GM18505 (cell line): ENCODE measurements around the gene IQSEC1.
"Not testable (repeated sequence)": the region's sequence is repeated elsewhere in the genome, so short reads cannot be mapped to it uniquely, and the experiment has no call there.

ENCODE experiments used
- ATAC-seq: cut with Tn5 transposase; IDR thresholded peaks from one replicate; pipeline ENCODE4 v1.9.1; 2021; ENCODE audit not compliant: unreplicated experiment
- POLR2A ChIP-seq: IDR thresholded peaks from 4 replicates; pipeline ENCODE4 v1.6.1; 2011; ENCODE audit warnings: borderline replicate concordance; ENCODE audit not compliant: insufficient read depth, insufficient read length; ENCODE audit errors: extremely low read depth

IQSEC1 gene

DNA sequence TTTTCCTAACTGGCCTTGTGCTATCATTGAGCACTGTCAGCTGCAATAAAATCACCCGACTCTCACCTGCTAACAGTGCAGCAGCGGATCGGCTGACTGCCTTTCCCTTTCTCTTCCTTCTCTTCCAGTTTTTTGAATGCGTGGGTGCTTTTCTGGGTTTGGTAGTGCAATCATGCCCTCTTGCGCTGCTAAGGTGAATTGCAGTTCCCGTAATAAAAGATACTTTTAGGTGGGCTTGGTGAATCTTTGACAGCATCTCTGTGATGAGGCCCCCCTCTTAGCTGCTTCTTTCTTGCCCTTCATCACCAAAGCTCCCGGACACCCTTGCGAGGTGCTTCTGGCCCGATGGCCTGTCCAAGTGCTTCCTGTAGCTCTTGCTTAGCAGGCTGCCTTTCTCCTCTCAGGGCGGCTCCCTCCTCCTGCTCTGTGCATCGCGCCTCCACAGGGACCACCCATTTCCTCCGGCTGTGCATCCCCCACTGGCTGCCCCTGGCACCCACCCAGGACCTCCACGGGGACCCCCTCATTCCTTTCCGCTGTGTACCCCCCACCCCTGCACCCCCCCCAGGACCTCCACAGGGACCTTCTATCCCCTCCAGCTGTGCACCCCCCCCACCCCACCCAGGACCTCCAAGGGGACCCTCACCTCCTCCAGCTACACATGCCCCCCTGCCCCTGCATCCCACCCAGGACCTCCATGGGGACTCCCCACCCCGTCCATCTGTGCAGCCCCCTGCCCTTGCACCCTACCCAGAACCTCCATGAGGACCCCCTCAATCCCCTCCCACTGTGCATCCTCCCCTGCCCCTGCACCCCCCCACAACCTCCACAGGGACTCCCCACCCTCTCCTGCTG, 181.0 kb downstream of the IQSEC1 start:
- TF ChIP-seq POLR2A, result no peak
- no peak for ATAC-seq

DNA sequence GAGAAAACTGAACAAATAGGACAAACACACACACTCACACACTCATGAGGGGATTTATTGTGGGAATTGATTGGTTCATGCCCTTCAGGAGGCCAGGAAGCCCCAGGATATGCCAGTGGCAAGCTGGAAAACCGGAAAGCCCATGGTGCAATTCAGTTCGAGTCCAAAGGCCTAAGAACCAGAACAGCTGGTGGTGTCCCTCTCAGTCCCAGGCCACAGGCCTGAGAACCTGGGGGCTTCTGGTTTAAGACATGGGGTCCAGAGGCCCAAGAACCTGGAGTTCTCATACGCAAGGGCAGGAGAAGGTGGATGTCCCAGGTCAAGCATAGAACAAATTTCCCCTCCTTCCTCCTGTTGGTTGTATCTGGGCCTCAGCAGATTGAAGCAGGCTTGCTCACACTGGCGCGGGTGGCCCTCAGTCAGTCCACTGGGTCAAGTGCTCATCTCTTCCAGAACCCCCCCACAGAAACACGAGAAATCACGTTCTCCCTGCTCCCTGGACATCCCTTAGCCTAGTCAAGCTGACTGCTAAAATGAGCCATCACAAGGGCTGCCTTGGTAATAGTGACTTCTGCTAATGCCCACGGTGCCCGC, 181.7 kb downstream of the IQSEC1 start:
- ATAC-seq, result no peak
- no peak for TF ChIP-seq POLR2A

DNA sequence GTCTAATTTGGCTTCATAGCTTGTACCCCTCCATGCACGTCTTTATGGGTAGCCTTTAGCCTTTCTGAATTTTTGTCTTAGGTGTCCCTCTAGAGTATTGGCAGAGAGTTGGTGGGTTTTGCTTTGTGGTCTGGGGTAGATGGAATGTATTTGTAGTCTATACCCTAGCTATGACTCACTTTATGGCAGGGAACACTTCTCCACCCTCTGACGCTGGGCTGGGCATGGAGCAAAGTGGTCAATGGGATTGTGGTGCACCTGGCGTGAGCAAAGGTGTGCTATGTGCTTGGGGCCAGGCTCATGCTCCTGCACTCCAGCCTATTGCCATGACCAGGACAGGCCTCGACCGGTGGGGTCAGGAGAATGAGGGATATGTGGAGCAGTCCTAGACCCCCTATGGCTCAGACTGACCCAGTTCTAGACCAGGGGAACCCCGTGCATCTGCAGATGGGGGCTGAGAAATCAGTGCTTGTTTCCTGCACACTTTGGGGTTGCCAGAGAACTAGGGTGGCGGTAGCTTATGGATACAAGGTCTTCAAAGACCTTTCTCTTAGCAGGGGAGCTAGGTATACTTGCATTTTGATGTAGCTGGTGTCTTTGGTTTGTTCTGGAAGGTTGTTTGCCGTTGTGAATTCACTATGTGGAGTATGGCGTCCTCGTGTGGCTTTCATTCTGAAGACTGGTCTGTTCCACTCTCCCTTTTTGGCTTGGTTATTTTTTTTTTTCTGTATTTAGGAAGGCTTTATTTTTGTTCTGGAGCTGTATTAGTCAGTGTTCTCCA, 182.4 kb downstream of the IQSEC1 start:
- ATAC-seq, result no peak
- no peak for TF ChIP-seq POLR2A

DNA sequence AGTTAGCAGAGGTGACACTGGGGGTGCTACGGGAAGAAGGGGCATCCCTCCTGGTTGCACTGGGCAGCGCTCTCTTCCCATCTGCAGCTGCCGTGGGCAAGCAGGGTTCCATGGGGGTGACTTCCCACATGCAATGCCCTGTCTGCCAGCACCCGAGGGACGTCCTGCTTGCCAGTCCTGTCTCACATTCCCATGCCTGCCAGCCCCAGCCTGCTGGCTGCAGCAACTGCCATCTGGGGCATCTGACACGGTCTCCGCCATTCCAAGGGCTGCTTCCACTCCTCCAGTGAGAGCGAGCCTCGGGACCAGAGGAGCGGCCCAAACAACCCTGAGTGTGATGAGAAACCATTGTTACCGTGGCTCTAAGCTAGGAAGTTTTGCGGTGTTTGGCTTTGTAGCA, 186.5 kb downstream of the IQSEC1 start:
- TF ChIP-seq POLR2A, result no peak
- no peak for ATAC-seq

DNA sequence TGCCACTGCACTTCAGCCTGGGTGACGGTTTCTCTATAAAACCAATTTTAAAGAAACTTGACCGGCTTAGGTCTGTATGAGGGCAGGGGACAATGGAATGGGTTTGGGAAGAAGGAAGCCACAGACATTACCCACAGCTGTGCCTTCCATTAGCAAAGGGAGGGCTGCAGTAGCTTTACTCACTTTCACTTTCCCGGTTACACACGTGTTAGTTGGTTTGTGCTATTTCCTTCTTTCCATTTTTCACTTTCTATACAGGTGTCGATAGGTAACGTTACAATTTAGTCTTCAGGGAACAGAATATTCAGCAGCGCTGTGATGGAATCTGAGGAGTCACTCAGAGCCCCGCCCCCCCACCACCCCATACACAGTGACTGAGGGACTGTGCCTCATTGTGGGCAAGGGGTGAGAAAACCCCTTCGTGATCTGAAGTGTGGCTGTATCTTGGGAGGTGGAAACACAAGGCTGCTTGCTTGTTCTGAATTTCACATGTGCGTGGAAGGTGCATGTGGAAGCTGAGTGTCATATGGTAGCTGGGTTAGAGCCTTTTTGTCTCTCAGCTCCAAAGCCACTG, 187.0 kb downstream of the IQSEC1 start:
- TF ChIP-seq POLR2A, result no peak
- peak; percentile 49 for ATAC-seq

DNA sequence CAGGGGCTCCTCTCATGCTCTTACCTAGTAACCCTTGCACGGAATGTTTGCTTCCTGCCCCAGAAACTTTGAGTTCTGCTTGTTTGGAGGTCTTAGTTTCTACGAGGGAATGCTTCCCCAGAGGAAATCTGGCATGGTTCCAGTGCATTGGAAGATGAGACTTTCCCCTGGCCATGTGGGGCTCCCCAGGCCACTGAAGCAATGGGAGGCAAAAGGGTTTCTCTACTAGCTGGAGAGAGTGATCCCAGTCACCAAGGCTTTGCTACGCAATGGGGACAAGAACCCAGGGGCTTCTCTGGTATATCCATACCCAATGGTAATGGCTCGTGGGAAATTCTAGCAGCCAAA, 187.7 kb downstream of the IQSEC1 start:
- ATAC-seq, result no peak
- TF ChIP-seq POLR2A, result no peak

DNA sequence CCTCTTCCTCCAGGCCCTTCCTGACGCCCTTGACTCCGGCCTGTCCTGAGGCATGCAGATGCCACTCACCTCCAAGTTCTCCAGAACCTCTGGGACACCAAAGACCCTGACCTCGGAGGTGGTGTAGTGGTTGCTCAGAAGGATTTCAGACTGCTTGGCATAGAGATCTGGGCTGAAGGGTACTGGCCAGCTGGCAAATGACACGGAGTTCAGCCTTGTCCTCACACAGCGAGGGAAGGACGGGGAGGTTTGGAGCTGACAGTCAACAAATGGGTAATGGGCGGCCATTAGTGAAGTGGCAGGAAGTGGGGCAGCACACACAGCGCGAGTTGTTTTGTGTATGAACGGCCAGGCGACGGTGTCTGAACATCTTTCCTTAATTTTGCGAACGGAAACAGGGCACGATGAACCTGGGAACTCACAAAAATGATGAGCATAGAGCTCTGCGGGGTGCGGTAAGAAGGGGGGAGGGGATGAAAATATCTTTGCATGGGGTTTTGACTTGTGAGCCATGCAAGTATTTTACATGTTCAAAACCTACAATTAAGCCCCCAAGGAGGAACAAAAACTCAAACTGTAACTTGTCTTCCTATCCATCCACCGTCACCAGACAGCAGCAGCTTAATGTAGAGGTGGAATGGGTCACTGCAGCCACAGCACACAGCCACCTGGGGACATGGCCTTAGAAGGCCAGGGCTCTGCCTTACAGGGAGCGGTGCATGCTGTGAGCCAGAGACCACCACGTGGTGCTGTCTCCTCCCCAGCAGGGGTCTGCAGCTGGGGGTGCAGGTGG, 188.2 kb downstream of the IQSEC1 start:
- peak; percentile 44 for ATAC-seq
- peak; percentile 14 for TF ChIP-seq POLR2A

DNA sequence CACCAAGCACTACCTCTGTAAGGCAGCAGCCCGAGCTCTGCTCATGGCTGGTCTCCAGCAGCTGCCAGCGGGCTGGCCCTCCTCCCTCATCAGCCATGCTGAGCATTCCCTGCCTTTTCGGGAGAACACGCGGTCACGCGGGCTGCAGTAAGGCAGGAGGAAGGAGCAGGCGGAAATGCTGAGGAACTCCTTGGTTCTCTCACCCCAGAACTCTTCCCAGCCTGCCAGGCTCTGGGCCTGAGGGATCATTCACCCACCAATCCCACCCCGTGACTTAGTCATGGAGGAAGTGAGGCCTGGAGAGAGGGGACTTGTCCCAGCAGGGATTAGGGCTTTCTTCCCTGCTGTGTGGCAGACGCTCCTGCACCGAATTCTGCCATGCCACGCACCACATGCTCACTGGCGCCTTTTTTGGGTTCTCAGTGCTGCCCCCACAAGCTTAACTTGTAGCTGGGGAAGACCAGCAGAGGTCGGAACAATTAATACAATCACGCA, 189.0 kb downstream of the IQSEC1 start:
- ATAC-seq, result no peak
- no peak for TF ChIP-seq POLR2A

DNA sequence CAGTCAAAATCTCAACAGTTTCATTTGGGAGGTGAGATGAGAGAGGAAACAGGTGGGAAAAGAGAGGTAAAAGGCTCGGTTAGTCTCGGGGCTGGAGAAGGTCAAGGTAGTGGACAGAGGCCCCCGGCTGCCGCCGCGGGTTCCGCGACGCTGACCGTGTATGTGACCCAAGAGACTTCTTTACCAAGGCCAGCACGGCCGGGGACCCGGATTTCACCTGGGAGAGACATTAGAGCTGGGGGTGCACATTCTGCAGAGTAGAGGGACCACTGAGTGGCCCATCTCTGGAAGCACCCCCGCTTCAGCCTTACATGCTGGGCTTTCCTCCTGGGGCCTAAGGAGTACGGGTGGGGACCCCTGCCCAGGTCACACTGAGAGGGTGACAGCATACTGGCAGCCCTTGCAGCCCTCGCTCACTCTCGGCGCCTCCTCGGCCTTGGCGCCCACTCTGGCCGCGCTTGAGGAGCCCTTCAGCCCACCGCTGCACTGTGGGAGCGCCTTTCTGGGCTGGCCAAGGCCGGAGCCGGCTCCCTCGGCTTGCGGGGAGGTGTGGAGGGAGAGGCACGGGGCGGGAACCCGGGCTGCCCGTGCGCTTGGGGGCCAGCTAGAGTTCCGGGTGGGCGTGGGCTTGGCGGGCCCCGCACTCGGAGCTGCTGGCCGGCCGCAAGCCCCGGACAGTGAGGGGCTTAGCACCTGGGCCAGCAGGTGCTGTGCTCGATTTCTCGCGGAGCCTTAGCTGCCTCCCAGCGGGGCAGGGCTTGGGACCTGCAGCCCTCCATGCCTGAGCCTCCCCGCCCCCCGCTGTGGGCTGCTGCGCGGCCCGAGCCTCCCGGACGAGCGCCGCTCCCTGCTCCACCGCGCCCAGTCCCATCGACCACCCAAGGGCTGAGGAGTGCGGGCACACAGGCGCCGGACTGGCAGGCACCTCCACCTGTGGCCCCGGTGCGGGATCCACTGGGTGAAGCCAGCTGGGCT, 190.6 kb downstream of the IQSEC1 start:
- ATAC-seq, result no peak
- TF ChIP-seq POLR2A, result no peak

DNA sequence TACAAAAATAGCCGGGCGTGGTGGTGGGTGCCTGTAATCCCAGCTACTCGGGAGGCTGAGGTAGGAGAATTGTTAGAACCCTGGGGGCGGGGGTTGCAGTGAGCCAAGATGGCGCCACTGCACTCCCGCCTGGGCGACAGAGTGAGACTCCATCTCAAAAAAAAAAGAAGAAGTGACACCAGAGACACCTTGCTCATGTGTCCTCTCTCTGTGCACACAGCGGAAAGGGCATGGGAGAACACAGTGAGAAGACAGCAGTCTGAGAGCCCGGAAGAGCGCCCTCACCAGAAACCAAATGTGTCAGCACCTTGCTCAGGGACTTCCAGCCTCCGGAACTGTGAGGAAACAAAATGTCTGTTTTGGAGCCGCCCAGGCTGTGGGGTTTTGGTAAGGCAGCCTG, 191.4 kb downstream of the IQSEC1 start:
- not testable (repeated sequence) for ATAC-seq

DNA sequence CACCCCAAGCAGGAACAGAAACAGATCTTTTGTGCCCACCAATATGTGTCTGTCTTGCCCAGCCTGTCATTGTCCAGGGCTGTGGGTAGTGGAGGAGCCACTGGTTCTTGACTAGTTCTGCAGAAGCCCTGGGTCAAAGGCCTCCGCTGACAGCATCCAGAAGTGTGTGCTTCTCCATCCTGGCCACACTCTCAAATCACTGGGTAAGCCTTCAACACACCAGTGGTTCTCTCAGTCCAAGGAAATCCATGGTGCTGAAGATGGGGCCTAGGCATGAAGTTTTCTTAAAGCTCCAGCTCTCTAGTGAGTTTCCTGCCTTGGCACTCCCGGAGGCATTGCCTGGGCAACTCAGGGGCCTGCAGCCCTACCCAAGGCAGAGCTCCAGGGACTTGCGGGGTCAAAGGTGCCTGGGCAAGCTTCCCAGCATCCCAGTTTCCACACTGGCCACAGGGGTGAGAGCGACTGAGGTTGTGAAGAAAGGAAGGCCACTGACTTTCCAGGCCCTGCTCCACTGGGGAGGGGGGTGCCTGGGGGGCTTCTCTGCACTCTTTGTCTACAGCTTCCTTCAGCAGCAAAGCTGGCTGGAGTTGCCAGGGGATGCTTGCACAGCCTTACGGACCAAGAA, 193.9 kb downstream of the IQSEC1 start:
- ATAC-seq, result no peak
- no peak for TF ChIP-seq POLR2A

DNA sequence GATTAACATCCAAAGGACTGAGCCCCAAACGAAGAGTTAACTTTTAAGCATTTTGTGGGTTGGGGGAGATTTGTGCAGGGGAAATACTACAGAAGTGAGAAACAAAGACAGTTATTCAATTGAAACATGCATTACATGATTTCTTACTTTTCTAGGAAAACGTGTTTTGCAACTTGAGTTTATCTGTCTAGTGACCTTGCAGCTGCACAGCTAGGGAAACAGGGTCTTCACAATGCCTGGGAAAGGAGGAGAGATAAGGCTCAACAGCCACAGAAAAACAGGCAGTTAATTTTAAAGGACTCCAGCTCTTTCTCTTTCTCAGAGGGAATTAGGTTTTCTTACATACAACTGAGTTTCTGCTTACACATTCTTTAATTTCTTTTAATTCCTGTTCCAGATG, 194.5 kb downstream of the IQSEC1 start:
- ATAC-seq, result not testable (repeated sequence)
